ENCODE measurements around the gene MRM3. TPM values are rescaled to one million over a fixed set of nuclear protein-coding genes. Genes with fewer than 3 reads are reported as not detected.
"Not testable (repeated sequence)": the region's sequence is repeated elsewhere in the genome, so short reads cannot be mapped to it uniquely, and the experiment has no call there.

Gene MRM3
- total RNA-seq, 4 donors from 2014 or later = 14.6 to 22.9 (median 16.9) TPM

- Histone ChIP-seq H3K27me3 (no peaks in the 10 kb centered on the region), H3K4me3 (replicated peaks in 1 of 3) (no peak overlapping the region), H3K27ac (no peak overlapping the region), H3K36me3 (no peaks in the 10 kb centered on the region), H3K9me3 (no peaks in the 10 kb centered on the region), H3K4me1 (no peaks in the 10 kb centered on the region)
- DNase-seq = no peak
- WGBS, 2 donors = 80 to 83% methylated on average over 19 of the region's 19 CpGs
- TF ChIP-seq, protein P1, sequence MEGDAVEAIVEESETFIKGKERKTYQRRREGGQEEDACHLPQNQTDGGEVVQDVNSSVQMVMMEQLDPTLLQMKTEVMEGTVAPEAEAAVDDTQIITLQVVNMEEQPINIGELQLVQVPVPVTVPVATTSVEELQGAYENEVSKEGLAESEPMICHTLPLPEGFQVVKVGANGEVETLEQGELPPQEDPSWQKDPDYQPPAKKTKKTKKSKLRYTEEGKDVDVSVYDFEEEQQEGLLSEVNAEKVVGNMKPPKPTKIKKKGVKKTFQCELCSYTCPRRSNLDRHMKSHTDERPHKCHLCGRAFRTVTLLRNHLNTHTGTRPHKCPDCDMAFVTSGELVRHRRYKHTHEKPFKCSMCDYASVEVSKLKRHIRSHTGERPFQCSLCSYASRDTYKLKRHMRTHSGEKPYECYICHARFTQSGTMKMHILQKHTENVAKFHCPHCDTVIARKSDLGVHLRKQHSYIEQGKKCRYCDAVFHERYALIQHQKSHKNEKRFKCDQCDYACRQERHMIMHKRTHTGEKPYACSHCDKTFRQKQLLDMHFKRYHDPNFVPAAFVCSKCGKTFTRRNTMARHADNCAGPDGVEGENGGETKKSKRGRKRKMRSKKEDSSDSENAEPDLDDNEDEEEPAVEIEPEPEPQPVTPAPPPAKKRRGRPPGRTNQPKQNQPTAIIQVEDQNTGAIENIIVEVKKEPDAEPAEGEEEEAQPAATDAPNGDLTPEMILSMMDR (IDR thresholded peaks at IDR 0.05) = no peak
- intact Hi-C loops (cut with DNase I) = no loop called here
Measured at GRCh38 chr17:830381-830780, 48.2 kb downstream of the MRM3 start.

- H3K27me3 ChIP-seq = no peaks in the 10 kb centered on the region
- no peak overlapping the region for H3K4me3 ChIP-seq (replicated peaks in 1 of 3)
- WGBS, 2 donors = 74 to 78% methylated on average over 7 of the region's 7 CpGs
- intact Hi-C loops (cut with DNase I) = no loop called here
- no peak overlapping the region for H3K27ac ChIP-seq
- TF ChIP-seq, protein P1 (IDR thresholded peaks at IDR 0.05) = no peak
- no peak for TF ChIP-seq POLR2A (IDR thresholded peaks at IDR 0.05)
- H3K9me3 ChIP-seq = no peaks in the 10 kb centered on the region
- no peaks in the 10 kb centered on the region for H3K4me1 ChIP-seq
- DNase-seq = no peak
- no peaks in the 10 kb centered on the region for H3K36me3 ChIP-seq
Measured at GRCh38 chr17:830950-831349, 48.8 kb downstream of the MRM3 start.

GRCh38 chr17:834136-834535, 52.0 kb downstream of the MRM3 start:
- no peak overlapping the region for H3K4me3 ChIP-seq (replicated peaks in 1 of 3)
- no peak for DNase-seq
- no peaks in the 10 kb centered on the region for H3K36me3 ChIP-seq
- no peaks in the 10 kb centered on the region for H3K27me3 ChIP-seq
- intact Hi-C loops (cut with DNase I) = no loop called here
- H3K4me1 ChIP-seq = no peaks in the 10 kb centered on the region
- TF ChIP-seq POLR2A (IDR thresholded peaks at IDR 0.05) = no peak
- TF ChIP-seq, protein P1 (IDR thresholded peaks at IDR 0.05) = no peak
- WGBS, 2 donors = 71 to 92% methylated on average over 6 of the region's 6 CpGs
- H3K27ac ChIP-seq = no peak overlapping the region
- no peaks in the 10 kb centered on the region for H3K9me3 ChIP-seq

DNA sequence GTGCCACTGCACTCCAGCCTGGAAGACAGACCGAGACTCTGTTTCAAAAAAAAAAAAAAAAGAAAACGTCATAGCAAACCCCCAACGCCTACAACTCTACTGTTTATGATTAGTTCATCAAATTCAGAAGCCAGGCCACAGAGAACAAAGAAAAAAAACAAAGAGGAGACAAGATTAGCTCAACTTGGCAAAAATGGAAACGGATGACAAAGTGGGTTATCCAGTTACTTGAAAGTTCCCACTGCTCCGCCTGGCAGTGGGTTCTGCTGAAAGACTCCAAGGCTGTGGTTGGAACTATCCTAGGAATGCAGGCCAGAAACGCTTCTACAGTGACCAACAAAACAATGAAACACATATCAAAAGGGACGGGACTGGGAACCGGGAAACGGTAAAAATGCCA, 53.1 kb downstream of the MRM3 start:
- no peaks in the 10 kb centered on the region for H3K9me3 ChIP-seq
- no peaks in the 10 kb centered on the region for H3K27me3 ChIP-seq
- H3K4me1 ChIP-seq = no peaks in the 10 kb centered on the region
- H3K27ac ChIP-seq = no peak overlapping the region
- no peak overlapping the region for H3K4me3 ChIP-seq (replicated peaks in 1 of 3)
- TF ChIP-seq, protein P1 (IDR thresholded peaks at IDR 0.05) = no peak
- no peak for TF ChIP-seq POLR2A (IDR thresholded peaks at IDR 0.05)
- WGBS, 2 donors = 53 to 59% methylated on average over 9 of the region's 9 CpGs
- intact Hi-C loops (cut with DNase I) = no loop called here
- no peaks in the 10 kb centered on the region for H3K36me3 ChIP-seq
- no peak for DNase-seq

- H3K36me3 ChIP-seq; intact Hi-C loops (cut with DNase I); H3K4me3 ChIP-seq (replicated peaks in 1 of 3); H3K27me3 ChIP-seq; H3K27ac ChIP-seq; H3K4me1 ChIP-seq; DNase-seq; H3K9me3 ChIP-seq: not testable (repeated sequence)
- 85 to 91% methylated on average over 10 to 13 of the region's 27 CpGs for WGBS, 2 donors
Measured at GRCh38 chr17:835721-836120, 53.6 kb downstream of the MRM3 start.

DNA sequence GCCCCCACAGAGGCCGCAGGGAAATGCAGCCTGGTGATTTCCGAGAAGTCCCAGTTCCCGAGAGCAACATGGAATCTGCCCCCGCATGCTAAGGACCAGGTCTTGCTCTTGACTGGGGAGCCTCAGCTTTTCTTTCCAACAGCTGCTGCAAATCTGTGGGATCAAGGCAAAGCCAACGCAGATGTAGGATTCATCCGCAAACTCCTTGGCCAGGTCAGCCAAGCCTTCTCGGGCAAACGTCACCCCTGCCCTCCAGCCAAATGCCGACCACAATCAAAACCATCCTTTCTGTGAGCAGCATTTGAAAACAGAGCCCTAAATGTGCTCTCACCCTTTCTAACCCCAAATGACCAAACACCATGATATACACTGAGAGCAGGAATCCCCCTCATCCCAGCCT, 54.0 kb downstream of the MRM3 start:
- Histone ChIP-seq H3K27me3 (no peaks in the 10 kb centered on the region), H3K4me3 (replicated peaks in 1 of 3) (no peak overlapping the region)
- TF ChIP-seq POLR2A (IDR thresholded peaks at IDR 0.05) = no peak
- TF ChIP-seq, protein P1 (IDR thresholded peaks at IDR 0.05) = no peak

More for the DNA sequence above, 54.0 kb downstream of the MRM3 start:
- DNase-seq = no peak
- H3K9me3 ChIP-seq = no peaks in the 10 kb centered on the region
- H3K36me3 ChIP-seq = no peaks in the 10 kb centered on the region
- 70 to 91% methylated on average over 9 of the region's 9 CpGs for WGBS, 2 donors
- H3K27ac ChIP-seq = no peak overlapping the region
- H3K4me1 ChIP-seq = no peaks in the 10 kb centered on the region
- intact Hi-C loops (cut with DNase I) = no loop called here

All from thyroid gland (tissue), 4 donors.